Activated T-cell treated with anti-CD3 and anti-CD28 coated beads, Interleukin-2, amount 50 U/mL, for 72 hours (primary cell): Measurements from ENCODE around the gene ATP1B1. TPM values are rescaled to one million over a fixed set of nuclear protein-coding genes. Genes with fewer than 3 reads are reported as not detected.

Experiments
- ATAC-seq, 2 donors: fragments of 150-1000 bp; cut with Tn5 transposase; replicated peaks in 1 of 2; 2 replicates each; pipeline ENCODE4 v1.10.0; 2021; ENCODE audit warnings: moderate library complexity in 2 of 2, mild to moderate bottlenecking in 1 of 2
- DNase-seq, 2 donors: peaks; one replicate each; pipeline ENCODE4 v3.0.0; 2021 to 2022; ENCODE audit warnings: mixed read lengths in 1 of 2
- H3K27ac Mint-ChIP-seq: one replicate; pipeline ENCODE4 v1.8.0; 2022; ENCODE audit warnings: mild to moderate bottlenecking, moderate library complexity, mixed read lengths
- H3K27me3 Mint-ChIP-seq: one replicate; pipeline ENCODE4 v1.8.0; 2022; ENCODE audit warnings: low read depth, mixed read lengths
- H3K36me3 Mint-ChIP-seq, 2 donors: one replicate each; pipeline ENCODE4 v1.8.0; 2022; ENCODE audit warnings: mixed read lengths in 2 of 2, mild to moderate bottlenecking in 1 of 2; ENCODE audit not compliant: insufficient read depth in 2 of 2
- H3K4me1 Mint-ChIP-seq: one replicate; pipeline ENCODE4 v1.8.0; 2022; ENCODE audit warnings: low read depth, mixed read lengths
- H3K4me3 Mint-ChIP-seq, 2 donors: one replicate each; pipeline ENCODE4 v1.8.0; 2022; ENCODE audit warnings: mild to moderate bottlenecking in 2 of 2, mixed read lengths in 2 of 2, moderate library complexity in 2 of 2
- H3K9me3 Mint-ChIP-seq, 2 donors: one replicate each; pipeline ENCODE4 v1.8.0; 2022; ENCODE audit warnings: mixed read lengths in 2 of 2
- total RNA-seq, 2 donors: library from RNA; stranded (reverse); gene quantifications; one replicate each; pipeline ENCODE4 v1.2.3, GENCODE V29; 2022

The ATP1B1 gene
- total RNA-seq, 2 donors from 2014 or later = 3.3 to 8.1 TPM

DNA sequence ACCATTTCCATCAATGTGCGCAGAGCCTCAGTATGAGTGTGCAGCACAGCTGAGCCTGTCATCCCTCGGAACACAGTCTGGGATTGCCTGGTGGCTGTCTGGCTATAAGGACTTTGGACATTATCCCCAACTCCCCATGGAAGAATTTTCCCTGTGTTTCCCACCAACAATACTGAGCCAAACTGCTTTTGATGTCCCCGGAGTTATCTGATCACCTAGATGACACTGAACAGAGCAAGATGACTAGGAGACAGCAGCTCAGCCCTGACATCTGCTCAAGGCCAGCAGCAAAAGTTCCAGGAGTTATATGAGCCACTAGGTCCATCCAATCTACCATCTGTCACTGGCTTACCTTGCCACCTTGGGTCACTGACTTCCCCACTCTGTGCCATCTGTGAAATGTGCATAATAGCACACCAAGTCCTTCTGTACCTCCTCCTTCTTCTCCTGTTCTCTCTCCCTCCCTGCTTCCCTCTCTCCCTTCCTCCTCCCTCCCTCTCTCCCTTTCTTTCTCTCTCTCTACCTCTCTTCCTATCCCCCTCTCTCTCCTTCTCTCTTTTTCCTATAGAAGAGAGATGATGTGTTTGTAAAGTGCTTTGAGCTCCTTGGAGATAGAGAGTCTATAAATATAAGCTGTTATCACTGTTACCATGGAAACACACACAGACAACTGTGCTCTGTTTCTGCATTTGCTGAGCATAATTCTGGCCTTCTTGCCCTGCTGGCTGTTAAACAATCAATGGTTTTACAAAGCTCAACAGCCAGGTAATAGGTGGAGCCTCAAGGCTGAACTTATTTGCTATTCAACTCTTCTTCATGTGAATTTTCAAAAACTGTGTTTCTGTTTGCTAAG lies 19.7 kb upstream of the ATP1B1 start:
- Mint-ChIP-seq H3K27me3 (peaks cover 4% of the 10 kb centered on the region), H3K27ac (no peak overlapping the region), H3K36me3 (no peaks in the 10 kb centered on the region), H3K4me1 (peaks cover 17% of the 10 kb centered on the region), H3K9me3 (no peaks in the 10 kb centered on the region), H3K4me3 (no peak overlapping the region)
- ATAC-seq (no peak), DNase-seq (no peak)

DNA sequence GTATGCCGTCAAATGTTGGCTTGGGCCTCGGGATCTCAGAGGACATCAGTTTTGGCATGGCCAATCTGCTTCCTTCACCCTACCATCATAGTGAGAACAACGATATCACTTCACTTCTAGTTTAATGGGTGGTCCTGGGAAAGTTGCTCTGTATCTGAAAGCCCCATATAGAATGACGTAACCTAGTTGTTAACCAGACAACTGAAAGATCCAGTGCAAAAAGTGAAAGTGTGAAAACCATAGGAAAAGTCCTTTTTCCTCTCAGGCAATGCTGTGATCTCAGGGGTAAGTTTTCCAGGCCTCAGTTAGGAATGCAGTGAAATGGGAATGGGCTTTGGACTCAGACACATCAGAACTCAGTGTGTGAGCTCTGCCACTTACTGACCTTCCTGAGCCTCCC lies 18.6 kb upstream of the ATP1B1 start:
- H3K9me3 Mint-ChIP-seq = no peaks in the 10 kb centered on the region
- no peaks in the 10 kb centered on the region for H3K36me3 Mint-ChIP-seq

DNA sequence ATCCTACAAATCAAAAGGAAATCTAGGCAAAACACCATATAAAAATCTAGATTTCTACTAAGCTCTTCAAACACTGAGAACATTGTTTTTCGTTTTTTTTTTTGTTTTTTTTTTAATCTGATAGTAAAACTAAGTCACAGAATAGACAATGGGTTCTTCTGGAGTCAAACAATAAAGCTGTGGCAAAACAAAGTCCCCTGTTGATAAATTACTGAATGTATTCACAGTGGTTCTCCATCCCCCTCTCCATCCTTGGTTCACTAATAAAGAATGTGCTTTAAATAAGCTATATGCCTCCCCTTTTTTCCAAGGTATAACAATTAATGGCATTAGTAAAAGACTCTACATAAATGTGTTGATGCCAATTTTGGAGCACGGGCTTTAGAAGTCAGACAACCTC lies 16.7 kb upstream of the ATP1B1 start:
- DNase-seq = no peak
- Mint-ChIP-seq H3K27me3 (peaks cover 10% of the 10 kb centered on the region), H3K4me1 (peaks cover 17% of the 10 kb centered on the region), H3K27ac (peak overlapping the region; percentile 74), H3K4me3 (no peak overlapping the region), H3K36me3 (no peaks in the 10 kb centered on the region), H3K9me3 (no peaks in the 10 kb centered on the region)
- no peak for ATAC-seq

More for the DNA sequence above, 18.6 kb upstream of the ATP1B1 start:
- H3K27ac Mint-ChIP-seq = no peak overlapping the region
- no peak for ATAC-seq
- no peak overlapping the region for H3K4me3 Mint-ChIP-seq
- peaks cover 4% of the 10 kb centered on the region for H3K27me3 Mint-ChIP-seq
- DNase-seq = no peak
- H3K4me1 Mint-ChIP-seq = peaks cover 17% of the 10 kb centered on the region

DNA sequence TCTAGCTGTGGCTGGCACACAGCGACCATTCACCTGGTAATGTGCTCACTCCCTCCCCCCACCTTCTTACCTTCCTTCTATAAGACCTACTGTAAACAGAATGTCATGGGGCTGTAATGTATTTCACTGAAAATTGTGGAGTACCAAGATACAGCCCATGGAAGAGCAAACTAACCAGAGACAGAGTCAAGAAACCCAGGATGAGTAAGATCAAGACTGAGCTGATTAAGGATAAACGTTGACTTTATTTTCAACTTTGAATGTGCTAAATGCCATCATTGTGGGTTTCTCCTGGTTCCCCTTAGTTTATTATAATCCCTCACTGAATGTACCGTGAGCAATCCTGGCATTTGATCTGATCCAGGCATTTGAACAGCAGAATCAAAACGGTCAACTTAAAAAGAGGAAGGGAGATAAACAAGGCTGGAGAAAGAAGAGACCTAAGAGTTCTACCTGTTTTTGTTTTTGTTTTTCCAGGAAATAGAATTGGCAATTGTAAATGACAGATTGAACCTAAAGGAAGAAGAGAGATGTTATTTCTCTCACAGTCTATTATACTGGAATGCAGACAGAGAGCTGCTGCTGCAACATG lies 16.1 kb upstream of the ATP1B1 start:
- peak overlapping the region; percentile 74 for H3K27ac Mint-ChIP-seq
- H3K9me3 Mint-ChIP-seq = no peaks in the 10 kb centered on the region
- no peak overlapping the region for H3K4me3 Mint-ChIP-seq
- peaks cover 10% of the 10 kb centered on the region for H3K27me3 Mint-ChIP-seq
- no peak for DNase-seq
- peak; percentile 54 to 65 for ATAC-seq
- H3K36me3 Mint-ChIP-seq = no peaks in the 10 kb centered on the region
- H3K4me1 Mint-ChIP-seq = peaks cover 17% of the 10 kb centered on the region

DNA sequence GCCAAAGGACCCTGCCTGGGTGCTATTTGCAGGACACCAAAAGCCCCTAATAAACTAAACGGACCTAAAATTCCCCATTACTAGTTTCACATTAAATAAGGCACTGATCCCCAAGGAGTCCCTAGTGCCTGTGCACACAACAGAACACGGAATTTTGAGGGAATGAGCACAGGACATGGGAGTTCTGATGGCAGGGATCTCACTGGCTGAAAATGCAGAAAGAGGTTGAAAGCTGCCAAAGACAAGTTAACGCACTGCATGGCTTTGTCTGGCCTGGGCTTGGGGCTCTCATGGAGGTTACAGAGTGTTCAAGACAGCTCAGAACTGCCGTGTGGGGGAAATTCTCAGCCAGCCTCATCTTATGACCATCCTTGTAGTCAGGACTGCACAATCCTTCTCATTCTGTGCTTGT lies 15.6 kb upstream of the ATP1B1 start:
- Mint-ChIP-seq H3K27me3 (peaks cover 10% of the 10 kb centered on the region), H3K9me3 (peaks cover 2 to 4% of the 10 kb centered on the region in 2 donors), H3K36me3 (no peaks in the 10 kb centered on the region), H3K27ac (no peak overlapping the region), H3K4me3 (no peak overlapping the region), H3K4me1 (peaks cover 17% of the 10 kb centered on the region)
- peak; percentile 43 to 50 for ATAC-seq
- no peak for DNase-seq

DNA sequence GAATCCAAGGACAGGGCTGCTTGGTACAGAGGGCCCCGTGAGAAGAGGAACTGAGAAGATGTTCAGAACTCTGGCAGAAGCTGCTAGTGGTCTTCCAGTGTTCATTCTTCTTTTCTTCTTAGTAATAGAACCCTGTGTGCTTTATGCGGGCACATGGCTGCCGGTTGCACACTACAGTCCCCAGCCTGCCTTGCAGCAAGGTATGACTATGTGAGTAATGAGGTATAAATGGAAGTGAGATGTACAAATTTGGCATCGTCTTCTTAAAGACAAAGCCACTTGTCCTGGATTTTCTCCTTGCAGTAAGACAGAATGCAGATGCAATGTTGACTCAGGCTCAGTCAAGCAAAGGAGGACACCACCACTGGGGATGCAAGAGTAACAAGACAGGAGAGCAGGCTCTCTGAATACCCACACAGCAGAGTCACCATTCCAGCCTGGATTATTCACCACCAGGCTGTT lies 15.0 kb upstream of the ATP1B1 start:
- H3K36me3 Mint-ChIP-seq = no peaks in the 10 kb centered on the region
- peaks cover 17% of the 10 kb centered on the region for H3K4me1 Mint-ChIP-seq
- no peak for DNase-seq
- no peak overlapping the region for H3K27ac Mint-ChIP-seq
- peaks cover 10% of the 10 kb centered on the region for H3K27me3 Mint-ChIP-seq
- peak in 1 of 2 donors; percentile 16 for ATAC-seq
- peaks cover 2 to 4% of the 10 kb centered on the region in 2 donors for H3K9me3 Mint-ChIP-seq
- H3K4me3 Mint-ChIP-seq = no peak overlapping the region

DNA sequence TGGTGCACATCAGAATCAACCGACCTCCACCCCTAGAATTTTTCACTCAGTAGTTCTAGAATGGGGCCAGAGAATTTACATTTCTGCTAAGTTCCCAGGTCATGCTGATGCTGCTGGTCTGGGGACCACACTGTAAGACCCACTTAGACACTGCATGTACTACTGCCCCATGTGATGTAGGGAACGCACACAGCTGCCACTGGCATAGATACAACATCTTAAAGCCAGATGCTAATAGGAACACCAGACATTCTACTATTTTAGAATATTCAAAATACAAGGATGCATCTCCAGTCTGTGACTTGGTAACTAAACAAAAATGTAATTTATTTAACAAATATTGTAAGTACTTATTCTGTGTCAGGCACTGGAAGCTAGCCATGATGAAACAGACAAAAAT lies 14.1 kb upstream of the ATP1B1 start:
- H3K4me1 Mint-ChIP-seq = peaks cover 8% of the 10 kb centered on the region
- DNase-seq (no peak), ATAC-seq (no peak)
- no peaks in the 10 kb centered on the region for H3K36me3 Mint-ChIP-seq
- H3K27ac Mint-ChIP-seq = no peak overlapping the region
- peaks cover 10% of the 10 kb centered on the region for H3K27me3 Mint-ChIP-seq
- H3K9me3 Mint-ChIP-seq = peaks cover 3 to 4% of the 10 kb centered on the region in 2 donors
- H3K4me3 Mint-ChIP-seq = no peak overlapping the region

DNA sequence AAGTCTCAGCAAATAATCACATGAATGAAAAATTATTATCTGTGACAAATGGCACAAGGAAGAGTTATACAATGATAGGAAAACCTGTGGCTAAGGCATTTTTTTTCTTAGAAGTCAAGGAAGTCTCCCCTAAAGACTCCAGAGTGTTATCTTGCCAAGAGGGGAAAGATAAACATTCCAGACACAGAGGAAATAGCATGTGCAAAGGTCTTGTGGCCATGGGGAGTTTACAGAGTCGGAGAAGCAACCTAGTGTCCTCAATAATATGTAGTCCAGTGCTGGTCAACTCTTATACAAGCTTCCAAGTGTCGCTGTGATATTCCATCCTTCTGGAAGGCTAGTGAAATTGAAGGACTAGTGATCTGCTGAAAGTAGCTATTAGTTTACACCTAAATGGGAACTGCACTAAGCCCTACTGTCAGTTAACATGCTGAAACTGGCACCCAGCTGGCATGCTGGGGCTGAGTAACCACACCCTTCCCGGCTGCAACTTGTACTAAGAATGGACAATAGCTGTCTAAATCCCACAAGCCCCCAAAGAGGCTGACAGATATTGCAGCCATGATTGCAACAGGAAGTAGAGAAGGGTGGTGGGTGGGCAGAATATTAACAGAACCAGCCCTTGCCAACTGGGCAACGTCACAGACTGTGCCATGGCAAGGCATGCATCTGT lies 11.5 kb upstream of the ATP1B1 start:
- Mint-ChIP-seq H3K4me1 (peaks cover 4% of the 10 kb centered on the region), H3K9me3 (peaks cover 3 to 4% of the 10 kb centered on the region in 2 donors), H3K4me3 (no peak overlapping the region), H3K27ac (no peak overlapping the region), H3K36me3 (peaks cover 0 to 2% of the 10 kb centered on the region in 2 donors), H3K27me3 (peaks cover 10% of the 10 kb centered on the region)
- no peak for DNase-seq
- ATAC-seq = no peak

DNA sequence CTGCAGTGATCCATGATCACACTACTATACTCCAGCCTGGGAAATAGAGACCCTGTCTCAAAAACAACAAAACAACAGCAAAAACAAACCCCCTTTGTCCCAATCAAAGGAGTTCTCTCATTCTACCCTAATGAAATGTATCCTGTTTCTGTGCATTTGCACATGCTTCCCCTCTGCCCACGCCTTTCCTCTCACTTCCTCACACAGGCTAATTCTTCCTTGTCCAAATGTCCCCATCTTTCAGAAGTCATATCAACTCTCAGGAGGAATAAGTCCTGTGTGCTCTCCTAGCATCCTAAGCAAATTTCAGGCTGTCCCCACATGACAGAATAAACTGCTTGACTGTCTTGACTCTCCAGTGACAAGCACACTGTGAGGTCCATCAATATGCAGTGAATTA lies 8.1 kb upstream of the ATP1B1 start:
- ATAC-seq (no peak), DNase-seq (no peak)
- peaks cover 5% of the 10 kb centered on the region for H3K27me3 Mint-ChIP-seq
- no peak overlapping the region for H3K4me3 Mint-ChIP-seq
- H3K9me3 Mint-ChIP-seq = peaks cover 3 to 4% of the 10 kb centered on the region in 2 donors
- no peak overlapping the region for H3K27ac Mint-ChIP-seq
- H3K4me1 Mint-ChIP-seq = no peaks in the 10 kb centered on the region
- H3K36me3 Mint-ChIP-seq = peaks cover 0 to 2% of the 10 kb centered on the region in 2 donors

DNA sequence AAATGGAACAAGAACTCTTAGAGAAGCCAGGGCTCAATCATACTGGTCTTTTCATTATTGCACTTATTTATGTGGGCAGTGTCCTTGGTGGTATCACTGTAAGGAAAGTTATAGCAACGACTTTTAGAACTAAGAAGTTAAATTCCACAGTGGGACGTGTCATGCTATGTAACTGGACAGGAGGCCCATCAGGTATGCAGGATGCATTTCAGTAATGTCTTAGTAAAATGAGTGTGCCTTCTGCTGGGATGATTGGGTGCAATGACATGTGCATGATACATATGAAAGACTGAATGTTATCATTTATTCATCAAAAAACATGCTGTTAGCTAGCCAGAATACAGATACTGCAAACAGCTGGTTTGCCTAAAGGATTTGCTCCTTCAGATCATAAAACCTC lies 6.9 kb upstream of the ATP1B1 start:
- ATAC-seq (no peak), DNase-seq (no peak)
- H3K4me3 Mint-ChIP-seq = no peak overlapping the region
- peaks cover under 1% of the 10 kb centered on the region for H3K4me1 Mint-ChIP-seq
- H3K9me3 Mint-ChIP-seq = peaks cover 3 to 4% of the 10 kb centered on the region in 2 donors
- peaks cover 0 to 2% of the 10 kb centered on the region in 2 donors for H3K36me3 Mint-ChIP-seq
- no peaks in the 10 kb centered on the region for H3K27me3 Mint-ChIP-seq
- H3K27ac Mint-ChIP-seq = no peak overlapping the region

DNA sequence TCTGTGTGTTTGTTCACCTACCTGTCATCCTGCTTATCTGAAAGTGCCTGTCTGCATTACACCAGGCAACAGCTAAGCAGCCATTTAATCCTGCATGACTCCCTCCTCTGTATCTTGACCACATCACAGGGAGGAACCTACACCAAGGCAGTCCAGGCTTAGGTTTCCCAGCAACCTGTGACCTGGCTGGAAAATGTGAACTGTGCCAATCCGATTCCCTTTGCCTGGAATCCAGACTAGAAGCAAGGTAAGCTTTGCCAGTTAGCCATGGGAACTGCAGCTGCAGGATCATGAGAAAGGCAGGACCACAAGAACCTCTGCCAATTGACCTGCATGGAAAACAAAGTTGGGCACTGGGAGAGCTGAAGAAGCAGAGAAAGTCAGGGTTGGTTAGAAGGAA lies 6.3 kb upstream of the ATP1B1 start:
- no peak for ATAC-seq
- H3K27me3 Mint-ChIP-seq = no peaks in the 10 kb centered on the region
- peaks cover 3 to 4% of the 10 kb centered on the region in 2 donors for H3K9me3 Mint-ChIP-seq
- no peak overlapping the region for H3K27ac Mint-ChIP-seq
- peaks cover 7% of the 10 kb centered on the region for H3K4me1 Mint-ChIP-seq
- H3K4me3 Mint-ChIP-seq = no peak overlapping the region
- DNase-seq = no peak
- H3K36me3 Mint-ChIP-seq = peaks cover 0 to 2% of the 10 kb centered on the region in 2 donors

DNA sequence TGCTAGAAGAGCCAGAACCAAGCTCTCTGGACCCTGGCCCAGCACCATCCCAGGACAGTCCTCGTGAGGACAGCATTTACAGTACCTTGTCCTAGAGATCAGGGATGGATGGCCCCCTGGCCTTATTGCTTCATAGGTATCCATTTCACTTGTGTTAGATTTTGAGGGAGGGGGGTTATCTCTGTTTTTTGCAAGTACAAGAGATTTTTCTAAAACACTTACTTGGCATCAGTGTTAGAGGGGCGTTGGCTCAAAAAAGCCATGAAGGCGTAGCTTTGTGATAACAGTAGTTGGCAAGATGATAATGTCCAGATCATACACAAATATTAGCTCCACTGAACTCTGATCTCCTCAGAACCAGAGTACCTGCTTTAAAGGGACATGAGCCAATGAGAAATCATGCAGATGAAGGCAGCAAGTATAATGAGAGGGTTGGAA lies 5.8 kb upstream of the ATP1B1 start:
- ATAC-seq = no peak
- no peaks in the 10 kb centered on the region for H3K27me3 Mint-ChIP-seq
- H3K4me1 Mint-ChIP-seq = peaks cover 11% of the 10 kb centered on the region
- no peak overlapping the region for H3K4me3 Mint-ChIP-seq
- H3K36me3 Mint-ChIP-seq = peaks cover 0 to 2% of the 10 kb centered on the region in 2 donors
- peaks cover 2 to 3% of the 10 kb centered on the region in 2 donors for H3K9me3 Mint-ChIP-seq
- H3K27ac Mint-ChIP-seq = no peak overlapping the region
- DNase-seq = no peak

DNA sequence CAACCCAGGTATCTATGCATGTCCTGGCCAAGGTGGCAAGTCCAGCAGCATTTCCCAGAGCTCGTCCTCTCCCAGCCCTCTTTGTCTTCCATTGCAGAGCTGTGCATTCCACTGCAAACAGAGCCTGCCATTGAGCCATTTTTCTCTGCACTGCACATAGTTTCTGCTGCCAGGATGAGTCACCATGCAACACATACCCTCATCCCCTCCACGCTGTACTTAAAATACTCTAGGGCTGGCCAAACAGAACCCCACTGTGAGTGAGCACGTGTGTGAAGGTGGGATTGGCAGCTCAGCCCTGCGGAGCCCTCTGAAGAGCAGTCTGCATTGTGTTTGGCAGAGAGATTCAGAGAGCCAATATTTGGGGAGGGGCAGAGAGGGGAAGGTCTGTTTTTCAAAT lies 3.9 kb upstream of the ATP1B1 start:
- peaks cover 18% of the 10 kb centered on the region for H3K4me1 Mint-ChIP-seq
- no peak overlapping the region for H3K4me3 Mint-ChIP-seq
- H3K36me3 Mint-ChIP-seq = peaks cover 0 to 5% of the 10 kb centered on the region in 2 donors
- H3K9me3 Mint-ChIP-seq = no peaks in the 10 kb centered on the region
- ATAC-seq = no peak
- DNase-seq = no peak
- H3K27ac Mint-ChIP-seq = no peak overlapping the region
- no peaks in the 10 kb centered on the region for H3K27me3 Mint-ChIP-seq
